ENCODE results near the gene TOP1. TPM values are rescaled to one million over a fixed set of nuclear protein-coding genes. Genes with fewer than 3 reads are reported as not detected.

TOP1 gene
- total RNA-seq, 1 donor from 2014 or later, result 102 TPM

GRCh38 chr20:41098703-41099250 lies 70.2 kb downstream of the TOP1 start:
- Mint-ChIP-seq H3K4me3 (no peak overlapping the region), H3K9me3 (no peaks in the 10 kb centered on the region), H3K27ac (ENCODE audit: unreplicated experiment) (no peak overlapping the region), H3K36me3 (ENCODE audit: low read depth) (peaks cover 22% of the 10 kb centered on the region), H3K4me1 (peaks cover 5% of the 10 kb centered on the region), H3K27me3 (ENCODE audit: low read depth) (no peaks in the 10 kb centered on the region)
- no peak for TF ChIP-seq CTCF (conservative IDR thresholded peaks at IDR 0.05)
- DNase-seq (ENCODE audit: low read depth, low spot score), result no peak

GRCh38 chr20:41100001-41100480 lies 71.4 kb downstream of the TOP1 start:
- H3K9me3 Mint-ChIP-seq, result no peaks in the 10 kb centered on the region
- TF ChIP-seq CTCF (conservative IDR thresholded peaks at IDR 0.05), result no peak
- H3K36me3 Mint-ChIP-seq (ENCODE audit: low read depth), result peaks cover 20% of the 10 kb centered on the region
- no peak overlapping the region for H3K4me3 Mint-ChIP-seq
- no peak for DNase-seq (ENCODE audit: low read depth, low spot score)
- no peak overlapping the region for H3K27ac Mint-ChIP-seq (ENCODE audit: unreplicated experiment)
- H3K4me1 Mint-ChIP-seq, result peaks cover 5% of the 10 kb centered on the region
- H3K27me3 Mint-ChIP-seq (ENCODE audit: low read depth), result no peaks in the 10 kb centered on the region

GRCh38 chr20:41101660-41102059 lies 73.0 kb downstream of the TOP1 start:
- H3K9me3 Mint-ChIP-seq, result no peaks in the 10 kb centered on the region
- peaks cover 16% of the 10 kb centered on the region for H3K36me3 Mint-ChIP-seq (ENCODE audit: low read depth)
- H3K27ac Mint-ChIP-seq (ENCODE audit: unreplicated experiment), result no peak overlapping the region
- TF ChIP-seq CTCF (conservative IDR thresholded peaks at IDR 0.05), result no peak
- H3K4me3 Mint-ChIP-seq, result no peak overlapping the region
- DNase-seq (ENCODE audit: low read depth, low spot score), result no peak
- no peaks in the 10 kb centered on the region for H3K27me3 Mint-ChIP-seq (ENCODE audit: low read depth)
- H3K4me1 Mint-ChIP-seq, result no peaks in the 10 kb centered on the region

GRCh38 chr20:41108531-41108930 lies 79.9 kb downstream of the TOP1 start:
- Mint-ChIP-seq H3K27me3 (ENCODE audit: low read depth) (no peaks in the 10 kb centered on the region), H3K9me3 (no peaks in the 10 kb centered on the region), H3K36me3 (ENCODE audit: low read depth) (peaks cover 29% of the 10 kb centered on the region), H3K4me1 (peaks cover 19% of the 10 kb centered on the region), H3K27ac (ENCODE audit: unreplicated experiment) (no peak overlapping the region), H3K4me3 (no peak overlapping the region)
- no peak for TF ChIP-seq CTCF (conservative IDR thresholded peaks at IDR 0.05)
- DNase-seq (ENCODE audit: low read depth, low spot score), result no peak

GRCh38 chr20:41110012-41110411 lies 81.4 kb downstream of the TOP1 start:
- peaks cover 37% of the 10 kb centered on the region for H3K36me3 Mint-ChIP-seq (ENCODE audit: low read depth)

More at GRCh38 chr20:41110012-41110411, 81.4 kb downstream of the TOP1 start:
- no peaks in the 10 kb centered on the region for H3K27me3 Mint-ChIP-seq (ENCODE audit: low read depth)
- no peak for TF ChIP-seq CTCF (conservative IDR thresholded peaks at IDR 0.05)
- no peak overlapping the region for H3K4me3 Mint-ChIP-seq
- H3K4me1 Mint-ChIP-seq, result peaks cover 19% of the 10 kb centered on the region
- no peak for DNase-seq (ENCODE audit: low read depth, low spot score)
- H3K27ac Mint-ChIP-seq (ENCODE audit: unreplicated experiment), result no peak overlapping the region
- H3K9me3 Mint-ChIP-seq, result no peaks in the 10 kb centered on the region

Measured in neural crest cell (in vitro differentiated cells).